ENCODE measurements around the gene DUSP10. TPM values are rescaled to one million over a fixed set of nuclear protein-coding genes. Genes with fewer than 3 reads are reported as not detected.
A peak's percentile ranks its signal among the peaks of the same experiment; 100 is the strongest.

The DUSP10 gene
- total RNA-seq, 1 experiment from 2014 or later: 1.6 TPM

GRCh38 chr1:221742555-221743415 is 896 bp upstream of the DUSP10 start:
- ATAC-seq (peak; percentile 42), DNase-seq (ENCODE audit: low spot score) (peak; percentile 78)
- POLR2A ChIA-PET: interaction anchor here (0.9 to 2.8 kb wide), 6 partner anchors 11 to 84 kb away, joined by 3 to 21 read pairs (median 3); no protein-coding TSS in a partner anchor
- Mint-ChIP-seq H3K27me3 (ENCODE audit: low read depth) (no peaks in the 10 kb centered on the region; the same call in 1 of the 2 replicates), H3K36me3 (peaks cover 10% of the 10 kb centered on the region), H3K4me1 (peaks cover 17% of the 10 kb centered on the region), H3K27ac (no peak overlapping the region), H3K9me3 (no peaks in the 10 kb centered on the region), H3K4me3 (peak overlapping the region; percentile 84)
- CTCF ChIA-PET: interaction anchor here (0.8 to 2.1 kb wide), 7 partner anchors 23 to 265 kb away, joined by 3 to 10 read pairs (median 4); no protein-coding TSS in a partner anchor
- 0 out of 2 replicates have a peak, but pooled peaks have one; percentile 8 for TF ChIP-seq ZBTB43 (CRISPR knock-in tag; IDR thresholded peaks at IDR 0.05)
- TF ChIP-seq NR3C1 (CRISPR knock-in tag; conservative IDR thresholded peaks at IDR 0.05; ENCODE audit: low read depth): no peak
- peak; percentile 51; the same call in 1 of the 2 replicates for TF ChIP-seq ATF1 (CRISPR knock-in tag; IDR thresholded peaks at IDR 0.05)
- TF ChIP-seq E2F4 (CRISPR knock-in tag; IDR thresholded peaks at IDR 0.05; ENCODE audit: borderline replicate concordance, low read depth): no peak
- TF ChIP-seq PRRX2 (CRISPR knock-in tag; IDR thresholded peaks at IDR 0.05): no peak
- peak; percentile 36; the same call in 1 of the 2 replicates for TF ChIP-seq SP1 (CRISPR knock-in tag; conservative IDR thresholded peaks at IDR 0.05)
- peak; percentile 45; the same call in 1 of the 2 replicates for TF ChIP-seq FOXP1 (CRISPR knock-in tag; IDR thresholded peaks at IDR 0.05; ENCODE audit: borderline replicate concordance)
- TF ChIP-seq ZNF232 (CRISPR knock-in tag; IDR thresholded peaks at IDR 0.05): 0 out of 2 replicates have a peak, but pooled peaks have one; percentile 3
- peak; percentile 20; the same call in 1 of the 2 replicates for TF ChIP-seq MAX (CRISPR knock-in tag; IDR thresholded peaks at IDR 0.05)
- peak; percentile 59; the same call in 1 of the 2 replicates for TF ChIP-seq E2F5 (CRISPR knock-in tag; IDR thresholded peaks at IDR 0.05)
- TF ChIP-seq ARID4B (CRISPR knock-in tag; IDR thresholded peaks at IDR 0.05; ENCODE audit: borderline replicate concordance): 0 out of 2 replicates have a peak, but pooled peaks have one; percentile 62
- TF ChIP-seq HMGXB4 (CRISPR knock-in tag; IDR thresholded peaks at IDR 0.05): 0 out of 2 replicates have a peak, but pooled peaks have one; percentile 47
- TF ChIP-seq ZBTB21 (CRISPR knock-in tag; IDR thresholded peaks at IDR 0.05; ENCODE audit: borderline replicate concordance): no peak
- TF ChIP-seq SMAD3 (CRISPR knock-in tag; IDR thresholded peaks at IDR 0.05; ENCODE audit: borderline replicate concordance): no peak
- no peak for TF ChIP-seq ETV6 (CRISPR knock-in tag; IDR thresholded peaks at IDR 0.05)
- peak; percentile 55 for TF ChIP-seq PRDM15 (CRISPR knock-in tag; IDR thresholded peaks at IDR 0.05)
